ENCODE data around the gene ZNF398. TPM values are rescaled to one million over a fixed set of nuclear protein-coding genes. Genes with fewer than 3 reads are reported as not detected.
"Not testable (repeated sequence)": the region's sequence is repeated elsewhere in the genome, so short reads cannot be mapped to it uniquely, and the experiment has no call there.

Gene ZNF398
- polyA plus RNA-seq, 4 donors, result 13.4 to 14.9 (median 14.2) TPM

GRCh38 chr7:149223761-149224160 is 76.5 kb downstream of the ZNF398 start:
- no peak for DNase-seq (ENCODE audit: low read depth in 4 of 4, low spot score in 2 of 4)

GRCh38 chr7:149224352-149224751 is 77.1 kb downstream of the ZNF398 start:
- no peak for DNase-seq (ENCODE audit: low read depth in 4 of 4, low spot score in 2 of 4)

GRCh38 chr7:149225106-149225505 is 77.9 kb downstream of the ZNF398 start:
- no peak for DNase-seq (ENCODE audit: low read depth in 4 of 4, low spot score in 2 of 4)

GRCh38 chr7:149225656-149226055 is 78.4 kb downstream of the ZNF398 start:
- no peak for DNase-seq (ENCODE audit: low read depth in 4 of 4, low spot score in 2 of 4)

GRCh38 chr7:149226366-149226765 is 79.1 kb downstream of the ZNF398 start:
- not testable (repeated sequence) for DNase-seq (ENCODE audit: low read depth in 4 of 4, low spot score in 2 of 4)

- DNase-seq (ENCODE audit: low read depth in 4 of 4, low spot score in 2 of 4), result no peak
Observed at GRCh38 chr7:149226840-149227494, 79.7 kb downstream of the ZNF398 start.

GRCh38 chr7:149228831-149229471 is 81.7 kb downstream of the ZNF398 start:
- DNase-seq (ENCODE audit: low read depth in 4 of 4, low spot score in 2 of 4), result no peak

GRCh38 chr7:149229526-149229925 is 82.3 kb downstream of the ZNF398 start:
- no peak for DNase-seq (ENCODE audit: low read depth in 4 of 4, low spot score in 2 of 4)

- no peak for DNase-seq (ENCODE audit: low read depth in 4 of 4, low spot score in 2 of 4)
Observed at GRCh38 chr7:149232362-149232761, 85.1 kb downstream of the ZNF398 start.

Other genes starting within 250 kb of the ZNF398 start
- gene PDIA4, start 118.9 kb upstream of the ZNF398 start, polyA plus RNA-seq (ENCODE audit: insufficient read length in 4 of 4), result 100 to 1,000 TPM; 161 to 197 (median 188) TPM
- 10 to 100 TPM in 2 of 4 donors, 1 to 10 TPM in 2; 8.9 to 12.4 (median 10.0) TPM for gene ZNF786, start 56.7 kb upstream of the ZNF398 start, polyA plus RNA-seq (ENCODE audit: insufficient read length in 4 of 4)
- gene ZNF425, start 21.1 kb upstream of the ZNF398 start, polyA plus RNA-seq (ENCODE audit: insufficient read length in 4 of 4), result 1 to 10 TPM; 5.7 to 8.3 (median 7.2) TPM
- 10 to 100 TPM; 23.4 to 31.1 (median 30.1) TPM for gene ZNF282, start 48.1 kb downstream of the ZNF398 start, polyA plus RNA-seq (ENCODE audit: insufficient read length in 4 of 4)
- gene ZNF212, start 92.2 kb downstream of the ZNF398 start, polyA plus RNA-seq (ENCODE audit: insufficient read length in 4 of 4), result 10 to 100 TPM; 15.6 to 21.3 (median 18.7) TPM
- gene ZNF783, start 114.7 kb downstream of the ZNF398 start, polyA plus RNA-seq (ENCODE audit: insufficient read length in 4 of 4), result 10 to 100 TPM; 10.5 to 20.1 (median 15.8) TPM